ENCODE measurements around the gene TSPYL6.
A peak's percentile ranks its signal among the peaks of the same experiment; 100 is the strongest.

Gene TSPYL6

GRCh38 chr2:54207666-54208195 is 48.3 kb downstream of the TSPYL6 start:
- no peak overlapping the region for H3K4me2 ChIP-seq

GRCh38 chr2:54206596-54206995 is 49.4 kb downstream of the TSPYL6 start:
- H2AFZ ChIP-seq (ENCODE audit: low read depth), result no peak overlapping the region
- H3K4me2 ChIP-seq, result no peak overlapping the region
- no peaks in the 10 kb centered on the region for H3K27me3 ChIP-seq (ENCODE audit: insufficient read depth, low read depth)
- no peak overlapping the region for H3K4me3 ChIP-seq (IDR thresholded peaks at IDR 0.05; ENCODE audit: insufficient read depth, low read depth, low read length)
- H3K79me2 ChIP-seq (ENCODE audit: insufficient read depth, low read depth), result no peaks in the 10 kb centered on the region
- H3K27ac ChIP-seq, result no peak overlapping the region
- no peak overlapping the region for H3K9ac ChIP-seq
- no peaks in the 10 kb centered on the region for H3K36me3 ChIP-seq (ENCODE audit: insufficient read depth)
- no peaks in the 10 kb centered on the region for H4K20me1 ChIP-seq (ENCODE audit: insufficient read depth)
- H3K4me1 ChIP-seq (ENCODE audit: low read depth, poor library complexity, severe bottlenecking), result no peaks in the 10 kb centered on the region
- peak; percentile 76 for TF ChIP-seq CTCF (conservative IDR thresholded peaks at IDR 0.05; ENCODE audit: low read depth, low read length)

More at GRCh38 chr2:54207666-54208195, 48.3 kb downstream of the TSPYL6 start:
- H3K9ac ChIP-seq, result no peak overlapping the region
- H3K27me3 ChIP-seq (ENCODE audit: insufficient read depth, low read depth), result no peaks in the 10 kb centered on the region
- no peak overlapping the region for H2AFZ ChIP-seq (ENCODE audit: low read depth)
- no peak overlapping the region for H3K4me3 ChIP-seq (IDR thresholded peaks at IDR 0.05; ENCODE audit: insufficient read depth, low read depth, low read length)
- no peak for TF ChIP-seq CTCF (conservative IDR thresholded peaks at IDR 0.05; ENCODE audit: low read depth, low read length)
- no peaks in the 10 kb centered on the region for H3K36me3 ChIP-seq (ENCODE audit: insufficient read depth)
- no peaks in the 10 kb centered on the region for H4K20me1 ChIP-seq (ENCODE audit: insufficient read depth)
- no peak overlapping the region for H3K27ac ChIP-seq
- no peaks in the 10 kb centered on the region for H3K4me1 ChIP-seq (ENCODE audit: low read depth, poor library complexity, severe bottlenecking)
- no peaks in the 10 kb centered on the region for H3K79me2 ChIP-seq (ENCODE audit: insufficient read depth, low read depth)

GRCh38 chr2:54204476-54204875 is 51.6 kb downstream of the TSPYL6 start:
- H2AFZ ChIP-seq (ENCODE audit: low read depth), result no peak overlapping the region
- H3K27me3 ChIP-seq (ENCODE audit: insufficient read depth, low read depth), result no peaks in the 10 kb centered on the region
- H3K27ac ChIP-seq, result no peak overlapping the region
- no peak overlapping the region for H3K4me2 ChIP-seq
- no peaks in the 10 kb centered on the region for H3K36me3 ChIP-seq (ENCODE audit: insufficient read depth)
- no peaks in the 10 kb centered on the region for H3K79me2 ChIP-seq (ENCODE audit: insufficient read depth, low read depth)
- H4K20me1 ChIP-seq (ENCODE audit: insufficient read depth), result no peaks in the 10 kb centered on the region
- H3K9ac ChIP-seq, result no peak overlapping the region
- no peak overlapping the region for H3K4me3 ChIP-seq (IDR thresholded peaks at IDR 0.05; ENCODE audit: insufficient read depth, low read depth, low read length)
- H3K4me1 ChIP-seq (ENCODE audit: low read depth, poor library complexity, severe bottlenecking), result no peaks in the 10 kb centered on the region
- no peak for TF ChIP-seq CTCF (conservative IDR thresholded peaks at IDR 0.05; ENCODE audit: low read depth, low read length)

Data from KMS-11 (cell line).